DOHH2 (cell line): ENCODE results near the gene SCAPER.

Experiments used
- H3F3A ChIP-seq: fragments of 200-600 bp; sonication (generic), shearing (Covaris generic); 2 replicates; pipeline ENCODE4 v1.6.0; 2016; ENCODE audit warnings: antibody characterized with exemption, mild to moderate bottlenecking; ENCODE audit not compliant: control insufficient read depth, insufficient read depth
- H3K27ac ChIP-seq: fragments of 200-600 bp; sonication (generic); 2 replicates; pipeline ENCODE4 v1.5.1; 2014; ENCODE audit warnings: low read depth, mild to moderate bottlenecking, low read length, moderate library complexity
- H3K27me3 ChIP-seq: fragments of 200-600 bp; sonication (generic); 2 replicates; pipeline ENCODE4 v1.6.1; 2014; ENCODE audit warnings: mild to moderate bottlenecking, low read length, mixed read lengths; ENCODE audit not compliant: control insufficient read depth
- H3K36me3 ChIP-seq: fragments of 200-600 bp; sonication (generic); 2 replicates; pipeline ENCODE4 v1.6.1; 2014; ENCODE audit warnings: mild to moderate bottlenecking, low read length, moderate library complexity, mixed read lengths; ENCODE audit not compliant: control insufficient read depth
- H3K4me1 ChIP-seq: fragments of 200-600 bp; sonication (generic); 2 replicates; pipeline ENCODE4 v1.6.1; 2014; ENCODE audit warnings: mild to moderate bottlenecking, low read length, mixed read lengths; ENCODE audit not compliant: control insufficient read depth
- H3K4me2 ChIP-seq: fragments of 200-600 bp; sonication (generic); 2 replicates; pipeline ENCODE4 v1.6.0; 2014; ENCODE audit warnings: mild to moderate bottlenecking, low read length, moderate library complexity
- H3K4me3 ChIP-seq: fragments of 200-600 bp; sonication (generic); 2 replicates; pipeline ENCODE4 v1.5.1; 2014; ENCODE audit warnings: mild to moderate bottlenecking, low read length, mixed read lengths
- H3K79me2 ChIP-seq: fragments of 200-600 bp; sonication (generic); 2 replicates; pipeline ENCODE4 v1.6.1; 2014; ENCODE audit warnings: mild to moderate bottlenecking, low read length, mixed read lengths; ENCODE audit not compliant: control insufficient read depth
- H3K9me2 ChIP-seq: fragments of 200-600 bp; sonication (generic); replicated peaks from 2 replicates; pipeline ENCODE4 v1.6.1; 2014; ENCODE audit warnings: mild to moderate bottlenecking, low read length, mixed read lengths; ENCODE audit not compliant: control insufficient read depth
- H3K9me3 ChIP-seq: fragments of 200-600 bp; sonication (generic); 2 replicates; pipeline ENCODE4 v1.6.1; 2014; ENCODE audit warnings: antibody characterized with exemption, low read length, mixed read lengths; ENCODE audit not compliant: control insufficient read depth, insufficient read depth
- H4K20me1 ChIP-seq: fragments of 200-600 bp; sonication (generic); 2 replicates; pipeline ENCODE4 v1.6.0; 2014; ENCODE audit warnings: low read depth, mild to moderate bottlenecking, antibody characterized with exemption, low read length, moderate library complexity; ENCODE audit not compliant: control insufficient read depth, insufficient read depth
- EZH2phosphoT487 ChIP-seq: fragments of 200-600 bp; sonication (generic); IDR thresholded peaks from 2 replicates; pipeline ENCODE4 v1.6.1; 2017; ENCODE audit warnings: borderline replicate concordance, mild to moderate bottlenecking, antibody characterized with exemption, low read length, moderate library complexity, mixed read lengths
- TF ChIP-seq, protein P1 (sequence below): fragments of 200-600 bp; sonication (generic); IDR thresholded peaks from one replicate; pipeline ENCODE4 v1.5.1; 2014; ENCODE audit warnings: antibody characterized with exemption, mild to moderate bottlenecking, low read depth, low read length; ENCODE audit not compliant: poor library complexity, severe bottlenecking

SCAPER gene

GRCh38 chr15:76684002-76684401, 221.1 kb downstream of the SCAPER start:
- H3K27me3 ChIP-seq = no peaks in the 10 kb centered on the region
- no peak overlapping the region for H3K4me3 ChIP-seq
- H3K4me2 ChIP-seq = no peak overlapping the region
- TF ChIP-seq, protein P1, sequence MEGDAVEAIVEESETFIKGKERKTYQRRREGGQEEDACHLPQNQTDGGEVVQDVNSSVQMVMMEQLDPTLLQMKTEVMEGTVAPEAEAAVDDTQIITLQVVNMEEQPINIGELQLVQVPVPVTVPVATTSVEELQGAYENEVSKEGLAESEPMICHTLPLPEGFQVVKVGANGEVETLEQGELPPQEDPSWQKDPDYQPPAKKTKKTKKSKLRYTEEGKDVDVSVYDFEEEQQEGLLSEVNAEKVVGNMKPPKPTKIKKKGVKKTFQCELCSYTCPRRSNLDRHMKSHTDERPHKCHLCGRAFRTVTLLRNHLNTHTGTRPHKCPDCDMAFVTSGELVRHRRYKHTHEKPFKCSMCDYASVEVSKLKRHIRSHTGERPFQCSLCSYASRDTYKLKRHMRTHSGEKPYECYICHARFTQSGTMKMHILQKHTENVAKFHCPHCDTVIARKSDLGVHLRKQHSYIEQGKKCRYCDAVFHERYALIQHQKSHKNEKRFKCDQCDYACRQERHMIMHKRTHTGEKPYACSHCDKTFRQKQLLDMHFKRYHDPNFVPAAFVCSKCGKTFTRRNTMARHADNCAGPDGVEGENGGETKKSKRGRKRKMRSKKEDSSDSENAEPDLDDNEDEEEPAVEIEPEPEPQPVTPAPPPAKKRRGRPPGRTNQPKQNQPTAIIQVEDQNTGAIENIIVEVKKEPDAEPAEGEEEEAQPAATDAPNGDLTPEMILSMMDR = no peak
- TF ChIP-seq EZH2phosphoT487 = no peak
- H3K27ac ChIP-seq = no peak overlapping the region
- H4K20me1 ChIP-seq = no peaks in the 10 kb centered on the region
- H3K36me3 ChIP-seq = no peaks in the 10 kb centered on the region
- no peaks in the 10 kb centered on the region for H3F3A ChIP-seq
- H3K4me1 ChIP-seq = no peaks in the 10 kb centered on the region
- H3K9me2 ChIP-seq = no peaks in the 10 kb centered on the region
- no peaks in the 10 kb centered on the region for H3K79me2 ChIP-seq
- no peaks in the 10 kb centered on the region for H3K9me3 ChIP-seq

DNA sequence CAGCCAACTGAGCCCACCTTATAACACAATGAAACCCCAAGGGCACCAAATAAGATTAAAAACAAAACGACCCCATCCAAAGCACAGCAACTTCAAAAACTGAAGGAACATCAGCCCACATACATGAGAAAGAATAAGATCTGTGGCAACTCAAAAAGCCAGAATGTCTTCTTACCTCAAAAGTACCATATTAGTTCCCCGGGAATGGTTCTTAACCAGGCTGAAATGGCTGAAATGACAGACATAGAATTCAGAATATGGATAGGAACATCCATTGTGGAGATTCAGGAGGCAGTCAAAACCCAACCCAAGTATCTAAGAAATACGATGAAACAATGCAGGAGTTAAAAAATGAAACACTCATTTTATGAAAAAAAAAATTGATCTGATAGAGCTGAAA, 222.3 kb downstream of the SCAPER start:
- no peak overlapping the region for H3K4me2 ChIP-seq
- H3F3A ChIP-seq = no peaks in the 10 kb centered on the region
- H4K20me1 ChIP-seq = no peaks in the 10 kb centered on the region
- H3K79me2 ChIP-seq = no peaks in the 10 kb centered on the region
- H3K4me3 ChIP-seq = no peak overlapping the region
- H3K4me1 ChIP-seq = no peaks in the 10 kb centered on the region
- H3K9me3 ChIP-seq = no peaks in the 10 kb centered on the region
- no peaks in the 10 kb centered on the region for H3K9me2 ChIP-seq
- H3K27ac ChIP-seq = no peak overlapping the region
- no peaks in the 10 kb centered on the region for H3K27me3 ChIP-seq
- TF ChIP-seq EZH2phosphoT487 = no peak
- TF ChIP-seq, protein P1 = no peak
- H3K36me3 ChIP-seq = no peaks in the 10 kb centered on the region

DNA sequence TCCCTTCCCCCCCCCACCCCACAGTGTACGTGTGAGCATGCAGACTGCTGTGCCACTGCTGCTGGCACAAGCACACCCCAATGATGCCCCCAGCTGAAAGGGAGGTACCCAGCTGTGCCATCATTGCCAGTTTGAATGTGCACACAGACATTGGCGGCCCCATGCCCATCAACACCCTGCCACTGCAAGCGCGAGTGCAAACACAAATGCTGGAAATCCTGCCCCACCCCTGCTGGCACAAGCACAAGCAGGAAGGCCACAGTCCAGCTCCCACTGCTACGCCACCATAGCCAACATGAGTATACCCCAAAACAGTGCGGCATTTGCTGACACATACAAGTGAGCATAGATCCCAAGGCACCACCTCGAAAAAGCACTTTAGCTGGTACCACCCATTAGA, 222.9 kb downstream of the SCAPER start:
- Histone ChIP-seq H3K4me1 (no peaks in the 10 kb centered on the region), H3K9me3 (no peaks in the 10 kb centered on the region), H3F3A (no peaks in the 10 kb centered on the region), H3K36me3 (no peaks in the 10 kb centered on the region), H3K9me2 (no peaks in the 10 kb centered on the region), H3K79me2 (no peaks in the 10 kb centered on the region), H3K4me3 (no peak overlapping the region), H3K27me3 (no peaks in the 10 kb centered on the region), H4K20me1 (no peaks in the 10 kb centered on the region), H3K4me2 (no peak overlapping the region), H3K27ac (no peak overlapping the region)
- no peak for TF ChIP-seq EZH2phosphoT487
- TF ChIP-seq, protein P1 = no peak

- no peaks in the 10 kb centered on the region for H3K79me2 ChIP-seq
- no peak overlapping the region for H3K27ac ChIP-seq
- no peak for TF ChIP-seq EZH2phosphoT487
- TF ChIP-seq, protein P1 = no peak
- no peaks in the 10 kb centered on the region for H3K9me3 ChIP-seq
- H3K4me3 ChIP-seq = no peak overlapping the region
- no peaks in the 10 kb centered on the region for H4K20me1 ChIP-seq
- H3F3A ChIP-seq = no peaks in the 10 kb centered on the region
- H3K27me3 ChIP-seq = no peaks in the 10 kb centered on the region
- H3K4me2 ChIP-seq = no peak overlapping the region
- no peaks in the 10 kb centered on the region for H3K36me3 ChIP-seq
- no peaks in the 10 kb centered on the region for H3K9me2 ChIP-seq
- H3K4me1 ChIP-seq = no peaks in the 10 kb centered on the region
Observed at GRCh38 chr15:76678766-76679165, 226.4 kb downstream of the SCAPER start.
